ENCODE data around the gene EPHB1. TPM values are rescaled to one million over a fixed set of nuclear protein-coding genes. Genes with fewer than 3 reads are reported as not detected.

Gene EPHB1
- polyA plus RNA-seq, 1 experiment: 0.11 TPM

- POLR2A ChIA-PET: no interaction called here
- Histone ChIP-seq H3K27ac (ENCODE audit: low read depth, low read length) (no peak overlapping the region), H3K4me3 (ENCODE audit: low read depth, low read length) (no peak overlapping the region), H3K9me3 (ENCODE audit: control insufficient read depth, insufficient read depth, low read length) (no peaks in the 10 kb centered on the region), H3K27me3 (ENCODE audit: control insufficient read depth, insufficient read depth, low read length) (peaks cover 8% of the 10 kb centered on the region)
- DNase-seq (ENCODE audit: low read depth, low spot score): no peak
- TF ChIP-seq CTCF (IDR thresholded peaks at IDR 0.05; ENCODE audit: low read depth, low read length): no peak
- CTCF ChIA-PET: no interaction called here
Measured at GRCh38 chr3:134804508-134805480, 9.7 kb downstream of the EPHB1 start.

- no peaks in the 10 kb centered on the region for H3K9me3 ChIP-seq (ENCODE audit: control insufficient read depth, insufficient read depth, low read length)
- TF ChIP-seq CTCF (IDR thresholded peaks at IDR 0.05; ENCODE audit: low read depth, low read length): no peak
- CTCF ChIA-PET: no interaction called here
- POLR2A ChIA-PET: no interaction called here
- no peak for DNase-seq (ENCODE audit: low read depth, low spot score)
- no peak overlapping the region for H3K27ac ChIP-seq (ENCODE audit: low read depth, low read length)
- no peak overlapping the region for H3K4me3 ChIP-seq (ENCODE audit: low read depth, low read length)
- peaks cover 5% of the 10 kb centered on the region for H3K27me3 ChIP-seq (ENCODE audit: control insufficient read depth, insufficient read depth, low read length)
Measured at GRCh38 chr3:134807189-134807588, 12.1 kb downstream of the EPHB1 start.

GRCh38 chr3:134808835-134809234 lies 13.8 kb downstream of the EPHB1 start:
- Histone ChIP-seq H3K27ac (ENCODE audit: low read depth, low read length) (no peak overlapping the region), H3K4me3 (ENCODE audit: low read depth, low read length) (no peak overlapping the region), H3K9me3 (ENCODE audit: control insufficient read depth, insufficient read depth, low read length) (no peaks in the 10 kb centered on the region), H3K27me3 (ENCODE audit: control insufficient read depth, insufficient read depth, low read length) (peaks cover 2% of the 10 kb centered on the region)
- POLR2A ChIA-PET: no interaction called here
- no peak for TF ChIP-seq CTCF (IDR thresholded peaks at IDR 0.05; ENCODE audit: low read depth, low read length)
- CTCF ChIA-PET: interaction anchor here (1.1 kb wide), 1 partner anchor 14 kb away, joined by 3 read pairs; no protein-coding TSS in a partner anchor
- DNase-seq (ENCODE audit: low read depth, low spot score): no peak

- Histone ChIP-seq H3K27ac (ENCODE audit: low read depth, low read length) (no peak overlapping the region), H3K9me3 (ENCODE audit: control insufficient read depth, insufficient read depth, low read length) (no peaks in the 10 kb centered on the region), H3K27me3 (ENCODE audit: control insufficient read depth, insufficient read depth, low read length) (peaks cover 2% of the 10 kb centered on the region), H3K4me3 (ENCODE audit: low read depth, low read length) (no peak overlapping the region)
- TF ChIP-seq CTCF (IDR thresholded peaks at IDR 0.05; ENCODE audit: low read depth, low read length): no peak
- ChIA-PET CTCF (no interaction called here), POLR2A (no interaction called here)
- DNase-seq (ENCODE audit: low read depth, low spot score): no peak
Measured at GRCh38 chr3:134809427-134810051, 14.5 kb downstream of the EPHB1 start.

- ChIA-PET CTCF (interaction anchor here (2.9 kb wide), 1 partner anchor 15 kb away, joined by 9 read pairs; the partner anchor contains the start of gene EPHB1), POLR2A (no interaction called here)
- TF ChIP-seq CTCF (IDR thresholded peaks at IDR 0.05; ENCODE audit: low read depth, low read length): no peak
- Histone ChIP-seq H3K4me3 (ENCODE audit: low read depth, low read length) (no peak overlapping the region), H3K9me3 (ENCODE audit: control insufficient read depth, insufficient read depth, low read length) (no peaks in the 10 kb centered on the region), H3K27ac (ENCODE audit: low read depth, low read length) (no peak overlapping the region), H3K27me3 (ENCODE audit: control insufficient read depth, insufficient read depth, low read length) (peaks cover 2% of the 10 kb centered on the region)
- DNase-seq (ENCODE audit: low read depth, low spot score): no peak
Measured at GRCh38 chr3:134810052-134810435, 15.0 kb downstream of the EPHB1 start.
